ENCODE measurements around the gene LINC01488.

- TF ChIP-seq SNAI2 (CRISPR knock-in tag; IDR thresholded peaks at IDR 0.05) = no peak
- TF ChIP-seq PATZ1 (CRISPR knock-in tag; IDR thresholded peaks at IDR 0.05; ENCODE audit: borderline replicate concordance) = no peak
- TF ChIP-seq GLIS3 (CRISPR knock-in tag; IDR thresholded peaks at IDR 0.05) = no peak
- TF ChIP-seq ARNTL (CRISPR knock-in tag; IDR thresholded peaks at IDR 0.05; ENCODE audit: borderline replicate concordance, low read depth) = no peak
- no peak for TF ChIP-seq ZNF8 (CRISPR knock-in tag; IDR thresholded peaks at IDR 0.05)
- TF ChIP-seq ZC3H10 (CRISPR knock-in tag; IDR thresholded peaks at IDR 0.05) = no peak
- TF ChIP-seq CREB5 (CRISPR knock-in tag; IDR thresholded peaks at IDR 0.05; ENCODE audit: low read depth) = no peak
These were observed 42.9 kb downstream of the LINC01488 start for GRCh38 chr11:69524291-69524882.
